GM19099 (cell line): ENCODE results near the gene UNC13B.

ENCODE experiments used
- POLR2A ChIP-seq: IDR thresholded peaks from 3 replicates; pipeline ENCODE4 v1.6.1; 2011; ENCODE audit warnings: low read depth; ENCODE audit not compliant: insufficient read length; ENCODE audit errors: extremely low read depth

UNC13B gene

DNA sequence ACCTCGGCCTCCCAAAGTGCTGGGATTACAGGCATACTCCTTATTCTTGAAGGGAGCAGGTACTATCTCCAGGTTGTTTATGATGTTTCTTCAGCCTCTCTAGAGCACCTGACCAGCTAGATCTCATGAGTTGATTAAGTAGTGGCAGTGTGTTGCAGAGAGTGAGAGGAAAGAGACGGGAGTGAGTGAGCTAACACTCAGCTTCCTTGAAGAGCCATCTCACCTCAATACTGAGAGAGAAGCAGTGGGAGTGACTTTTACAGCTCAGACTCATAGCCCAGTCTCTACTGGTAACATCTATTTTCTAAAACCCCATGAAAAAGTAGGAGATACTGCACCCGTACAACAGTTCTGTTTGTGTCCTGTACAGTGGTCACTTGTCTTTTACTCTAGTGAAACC lies 284.2 kb downstream of the UNC13B start:
- TF ChIP-seq POLR2A = no peak

DNA sequence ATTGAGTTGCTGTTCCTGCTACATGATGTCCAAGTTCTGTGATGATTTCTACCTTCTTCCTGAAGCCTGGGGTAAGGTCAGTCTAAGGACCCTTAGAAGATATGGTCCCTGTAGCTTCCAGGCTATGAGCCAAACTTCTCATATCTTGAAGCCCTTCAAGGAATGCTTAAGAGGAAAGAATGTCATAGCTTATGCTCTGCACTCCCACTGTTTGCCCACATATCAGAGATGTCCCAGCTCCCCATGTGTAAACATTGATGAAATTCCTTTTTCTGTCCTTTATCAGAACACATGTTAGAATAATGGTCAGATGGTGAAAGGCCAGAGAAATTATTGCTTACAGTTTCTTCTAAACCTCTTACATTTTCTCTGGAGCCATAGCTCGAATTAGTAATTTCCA lies 286.7 kb downstream of the UNC13B start:
- no peak for TF ChIP-seq POLR2A

GRCh38 chr9:35452481-35452880 lies 290.7 kb downstream of the UNC13B start:
- TF ChIP-seq POLR2A = no peak

DNA sequence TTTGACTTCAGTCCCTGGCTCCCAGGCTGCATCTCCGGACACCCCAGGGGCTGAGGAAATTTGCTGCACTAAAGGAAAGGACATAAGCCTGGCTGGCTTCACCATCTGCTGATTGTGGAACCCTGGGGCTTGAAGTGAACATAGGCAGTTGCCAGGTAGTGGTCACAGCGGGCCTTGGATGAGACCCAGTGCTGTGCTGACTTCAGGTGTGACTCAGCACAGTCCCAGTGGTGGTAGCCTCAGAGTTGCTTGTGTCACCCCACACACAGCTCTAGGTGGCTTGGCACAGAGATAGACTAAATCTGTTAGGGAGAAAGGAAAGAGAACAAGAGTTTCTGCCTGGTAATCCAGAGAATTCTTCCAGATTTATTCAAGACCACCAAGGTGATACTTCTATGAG lies 292.0 kb downstream of the UNC13B start:
- TF ChIP-seq POLR2A = no peak
